ENCODE data around the gene RAVER1. TPM values are rescaled to one million over a fixed set of nuclear protein-coding genes. Genes with fewer than 3 reads are reported as not detected.

Gene RAVER1
- total RNA-seq, 1 experiment from 2014 or later, result 13.2 TPM

DNA sequence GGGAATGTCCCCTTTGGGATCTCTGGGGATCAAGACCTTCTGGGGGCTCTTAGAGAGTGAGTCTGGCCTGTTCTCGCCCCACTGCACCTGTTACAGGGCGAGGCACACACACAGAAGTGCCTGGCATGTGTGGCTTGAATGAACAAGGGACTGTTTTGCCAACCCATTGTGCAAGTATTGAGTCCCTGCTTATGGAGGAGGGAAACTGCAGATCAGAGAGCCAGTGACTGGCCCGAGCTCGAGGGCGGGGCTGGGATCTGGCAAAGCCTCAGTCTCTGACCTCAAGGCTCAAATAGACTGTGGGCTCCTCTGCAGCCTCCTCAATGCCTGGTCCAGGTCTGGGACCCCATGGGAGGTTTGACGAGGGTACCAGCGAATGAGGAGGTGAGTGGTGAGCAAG, 5.5 kb downstream of the RAVER1 start:
- Histone ChIP-seq H3K27ac (ENCODE audit: low read length) (no peak overlapping the region), H3K4me2 (ENCODE audit: low read depth, low read length, poor library complexity, severe bottlenecking) (no peak overlapping the region), H3K9me2 (replicated peaks; ENCODE audit: insufficient read depth, low read length) (no peaks in the 10 kb centered on the region), H3K4me1 (ENCODE audit: low read length) (peaks cover 9% of the 10 kb centered on the region), H3K9me3 (ENCODE audit: low read length) (no peaks in the 10 kb centered on the region), H3K27me3 (ENCODE audit: low read length) (no peaks in the 10 kb centered on the region), H3K4me3 (ENCODE audit: low read length) (no peak overlapping the region), H3K79me2 (ENCODE audit: low read length) (peaks cover 23% of the 10 kb centered on the region), H2AFZ (ENCODE audit: low read length) (no peak overlapping the region), H3K9ac (ENCODE audit: low read length) (no peak overlapping the region), H3K36me3 (ENCODE audit: insufficient read depth, low read length) (peaks cover 13% of the 10 kb centered on the region), H4K20me1 (ENCODE audit: insufficient read depth, low read depth, low read length) (peaks cover 7% of the 10 kb centered on the region; the same call in 1 of the 2 replicates)
- DNase-seq, result no peak

DNA sequence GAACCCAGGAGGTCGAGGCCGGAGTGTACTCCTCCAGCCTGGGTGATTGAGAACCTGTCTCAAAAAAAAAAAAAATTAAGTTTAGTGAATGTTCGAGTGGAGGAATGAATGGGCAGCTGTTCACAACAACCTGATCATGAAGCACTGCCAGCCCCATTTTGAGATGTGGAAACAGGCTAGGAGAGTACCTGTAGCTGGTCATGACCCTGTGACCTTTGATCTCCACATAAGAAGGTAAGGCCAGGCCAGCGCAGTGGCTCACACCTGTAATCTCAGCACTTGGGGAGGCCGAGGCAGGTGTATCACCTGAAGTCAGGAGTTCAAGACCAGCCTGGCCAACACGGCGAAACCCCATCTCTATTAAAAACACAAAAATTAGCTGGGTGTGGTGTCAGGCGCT, 7.6 kb downstream of the RAVER1 start:
- peaks cover 13% of the 10 kb centered on the region for H3K36me3 ChIP-seq (ENCODE audit: insufficient read depth, low read length)
- H3K4me1 ChIP-seq (ENCODE audit: low read length), result no peaks in the 10 kb centered on the region
- peaks cover 7% of the 10 kb centered on the region; the same call in 1 of the 2 replicates for H3K79me2 ChIP-seq (ENCODE audit: low read length)
- H3K4me2 ChIP-seq (ENCODE audit: low read depth, low read length, poor library complexity, severe bottlenecking), result no peak overlapping the region
- DNase-seq, result no peak
- no peak overlapping the region for H3K4me3 ChIP-seq (ENCODE audit: low read length)
- H4K20me1 ChIP-seq (ENCODE audit: insufficient read depth, low read depth, low read length), result 0 out of 2 replicates have a peak, but pooled peaks cover 7% of the 10 kb centered on the region
- H3K9me3 ChIP-seq (ENCODE audit: low read length), result no peaks in the 10 kb centered on the region
- H3K27ac ChIP-seq (ENCODE audit: low read length), result no peak overlapping the region
- no peaks in the 10 kb centered on the region for H3K9me2 ChIP-seq (replicated peaks; ENCODE audit: insufficient read depth, low read length)
- no peaks in the 10 kb centered on the region for H3K27me3 ChIP-seq (ENCODE audit: low read length)
- H2AFZ ChIP-seq (ENCODE audit: low read length), result no peak overlapping the region
- no peak overlapping the region for H3K9ac ChIP-seq (ENCODE audit: low read length)

- H3K79me2 ChIP-seq (ENCODE audit: low read length), result no peaks in the 10 kb centered on the region
- H3K27ac ChIP-seq (ENCODE audit: low read length), result no peak overlapping the region
- peaks cover 3% of the 10 kb centered on the region; the same call in 1 of the 2 replicates for H3K36me3 ChIP-seq (ENCODE audit: insufficient read depth, low read length)
- H3K27me3 ChIP-seq (ENCODE audit: low read length), result no peaks in the 10 kb centered on the region
- no peaks in the 10 kb centered on the region for H3K9me3 ChIP-seq (ENCODE audit: low read length)
- no peak overlapping the region for H2AFZ ChIP-seq (ENCODE audit: low read length)
- no peaks in the 10 kb centered on the region for H3K9me2 ChIP-seq (replicated peaks; ENCODE audit: insufficient read depth, low read length)
- no peaks in the 10 kb centered on the region for H3K4me1 ChIP-seq (ENCODE audit: low read length)
- no peak overlapping the region for H3K4me3 ChIP-seq (ENCODE audit: low read length)
- H4K20me1 ChIP-seq (ENCODE audit: insufficient read depth, low read depth, low read length), result no peaks in the 10 kb centered on the region
- no peak overlapping the region for H3K4me2 ChIP-seq (ENCODE audit: low read depth, low read length, poor library complexity, severe bottlenecking)
- DNase-seq, result no peak
- H3K9ac ChIP-seq (ENCODE audit: low read length), result no peak overlapping the region
These were observed 11.2 kb downstream of the RAVER1 start for GRCh38 chr19:10321874-10322835.

GRCh38 chr19:10321417-10321797, 11.9 kb downstream of the RAVER1 start:
- Histone ChIP-seq H3K27me3 (ENCODE audit: low read length) (no peaks in the 10 kb centered on the region), H3K27ac (ENCODE audit: low read length) (no peak overlapping the region), H3K4me1 (ENCODE audit: low read length) (peaks cover under 1% of the 10 kb centered on the region), H3K36me3 (ENCODE audit: insufficient read depth, low read length) (peaks cover 6% of the 10 kb centered on the region), H2AFZ (ENCODE audit: low read length) (no peak overlapping the region), H4K20me1 (ENCODE audit: insufficient read depth, low read depth, low read length) (no peaks in the 10 kb centered on the region), H3K9me3 (ENCODE audit: low read length) (no peaks in the 10 kb centered on the region), H3K79me2 (ENCODE audit: low read length) (no peaks in the 10 kb centered on the region), H3K4me2 (ENCODE audit: low read depth, low read length, poor library complexity, severe bottlenecking) (no peak overlapping the region), H3K9me2 (replicated peaks; ENCODE audit: insufficient read depth, low read length) (no peaks in the 10 kb centered on the region), H3K9ac (ENCODE audit: low read length) (no peak overlapping the region), H3K4me3 (ENCODE audit: low read length) (no peak overlapping the region)
- no peak for DNase-seq

GRCh38 chr19:10320602-10321416, 12.5 kb downstream of the RAVER1 start:
- H4K20me1 ChIP-seq (ENCODE audit: insufficient read depth, low read depth, low read length), result no peaks in the 10 kb centered on the region
- H3K79me2 ChIP-seq (ENCODE audit: low read length), result no peaks in the 10 kb centered on the region
- no peaks in the 10 kb centered on the region for H3K9me2 ChIP-seq (replicated peaks; ENCODE audit: insufficient read depth, low read length)
- no peak overlapping the region for H2AFZ ChIP-seq (ENCODE audit: low read length)
- H3K4me1 ChIP-seq (ENCODE audit: low read length), result peaks cover 6% of the 10 kb centered on the region
- DNase-seq, result no peak
- no peak overlapping the region for H3K27ac ChIP-seq (ENCODE audit: low read length)
- H3K4me3 ChIP-seq (ENCODE audit: low read length), result no peak overlapping the region
- H3K9ac ChIP-seq (ENCODE audit: low read length), result no peak overlapping the region
- H3K4me2 ChIP-seq (ENCODE audit: low read depth, low read length, poor library complexity, severe bottlenecking), result no peak overlapping the region
- peaks cover 6% of the 10 kb centered on the region for H3K36me3 ChIP-seq (ENCODE audit: insufficient read depth, low read length)
- no peaks in the 10 kb centered on the region for H3K27me3 ChIP-seq (ENCODE audit: low read length)
- H3K9me3 ChIP-seq (ENCODE audit: low read length), result no peaks in the 10 kb centered on the region

DNA sequence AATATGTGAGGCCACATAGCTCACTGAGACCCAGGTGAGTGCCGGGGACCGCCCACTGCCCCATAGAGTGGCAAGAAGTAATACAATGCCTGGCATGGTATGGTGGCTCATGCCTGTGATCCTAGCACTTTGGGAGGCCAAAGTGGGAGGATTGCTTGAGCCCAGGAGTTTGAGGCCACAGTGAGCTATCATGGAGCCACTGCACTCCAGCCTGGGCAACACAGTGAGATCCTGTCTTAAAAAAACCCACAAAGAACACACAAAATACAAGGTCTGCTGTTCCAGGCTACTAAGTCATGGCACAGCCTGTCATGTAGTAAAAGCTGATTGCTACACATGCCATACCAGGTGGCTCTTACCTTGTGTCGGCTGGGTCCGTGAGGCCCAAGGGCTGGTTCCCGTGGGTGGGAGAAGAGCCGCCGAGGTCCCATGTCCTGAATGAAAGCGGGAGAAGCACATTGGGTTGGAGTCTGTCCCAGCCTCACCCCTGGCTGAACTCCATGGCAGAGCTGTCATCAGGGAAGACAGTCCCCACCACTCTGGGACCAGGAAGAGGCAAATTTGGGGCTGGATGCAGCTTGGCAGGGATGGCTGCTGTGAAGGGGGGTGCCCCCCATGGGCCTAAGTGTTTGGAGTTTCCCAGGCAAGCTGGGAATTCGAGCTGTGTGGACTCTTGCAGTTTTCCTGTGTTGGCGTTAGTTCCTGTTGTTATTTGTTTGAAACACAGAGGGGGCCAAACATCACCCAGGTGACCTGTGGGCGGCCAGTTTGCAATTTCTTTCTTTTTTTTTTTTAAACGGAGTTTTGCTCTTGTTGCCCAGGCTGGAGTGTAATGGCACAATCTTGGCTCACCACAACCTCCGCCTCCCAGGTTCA, 14.3 kb downstream of the RAVER1 start:
- Histone ChIP-seq H3K27ac (ENCODE audit: low read length) (no peak overlapping the region), H3K27me3 (ENCODE audit: low read length) (no peaks in the 10 kb centered on the region), H3K9me3 (ENCODE audit: low read length) (no peaks in the 10 kb centered on the region), H3K4me2 (ENCODE audit: low read depth, low read length, poor library complexity, severe bottlenecking) (no peak overlapping the region), H2AFZ (ENCODE audit: low read length) (no peak overlapping the region), H3K79me2 (ENCODE audit: low read length) (peaks cover 12% of the 10 kb centered on the region), H3K9me2 (replicated peaks; ENCODE audit: insufficient read depth, low read length) (no peaks in the 10 kb centered on the region), H3K36me3 (ENCODE audit: insufficient read depth, low read length) (peaks cover 6% of the 10 kb centered on the region), H3K9ac (ENCODE audit: low read length) (no peak overlapping the region), H3K4me3 (ENCODE audit: low read length) (no peak overlapping the region), H4K20me1 (ENCODE audit: insufficient read depth, low read depth, low read length) (no peaks in the 10 kb centered on the region), H3K4me1 (ENCODE audit: low read length) (peaks cover 16% of the 10 kb centered on the region)
- DNase-seq, result no peak

GRCh38 chr19:10317857-10318462, 15.4 kb downstream of the RAVER1 start:
- H3K4me1 ChIP-seq (ENCODE audit: low read length), result peaks cover 16% of the 10 kb centered on the region
- H3K27ac ChIP-seq (ENCODE audit: low read length), result no peak overlapping the region
- peaks cover 12% of the 10 kb centered on the region for H3K79me2 ChIP-seq (ENCODE audit: low read length)
- H3K9ac ChIP-seq (ENCODE audit: low read length), result no peak overlapping the region
- DNase-seq, result no peak
- H3K4me3 ChIP-seq (ENCODE audit: low read length), result no peak overlapping the region
- no peaks in the 10 kb centered on the region for H3K27me3 ChIP-seq (ENCODE audit: low read length)
- H3K4me2 ChIP-seq (ENCODE audit: low read depth, low read length, poor library complexity, severe bottlenecking), result no peak overlapping the region
- H3K9me3 ChIP-seq (ENCODE audit: low read length), result no peaks in the 10 kb centered on the region
- no peak overlapping the region for H2AFZ ChIP-seq (ENCODE audit: low read length)
- no peaks in the 10 kb centered on the region for H3K9me2 ChIP-seq (replicated peaks; ENCODE audit: insufficient read depth, low read length)
- H4K20me1 ChIP-seq (ENCODE audit: insufficient read depth, low read depth, low read length), result no peaks in the 10 kb centered on the region
- H3K36me3 ChIP-seq (ENCODE audit: insufficient read depth, low read length), result peaks cover 6% of the 10 kb centered on the region
